Left lung (tissue), 10 donors: ENCODE measurements around the gene PACS2. TPM values are rescaled to one million over a fixed set of nuclear protein-coding genes. Genes with fewer than 3 reads are reported as not detected.
"Not testable (repeated sequence)": the region's sequence is repeated elsewhere in the genome, so short reads cannot be mapped to it uniquely, and the experiment has no call there.

Source experiments
- ATAC-seq: fragments of 200-7000 bp; cut with Tn5 transposase; one replicate; pipeline ENCODE4 v1.9.1; 2020; ENCODE audit warnings: moderate library complexity
- DNase-seq, 4 donors: peaks; one replicate each; pipeline ENCODE4 v3.0.0-alpha.2; 2013 to 2020
- H3K27ac ChIP-seq, 2 donors: fragments of 200-600 bp; sonication (generic) in 1 of 2; one replicate each; pipeline versions ENCODE4 v1.5.0 to v1.8.0; 2020 to 2021
- H3K27me3 ChIP-seq, 2 donors: fragments of 200-600 bp; sonication (generic) in 1 of 2; one replicate each; pipeline versions ENCODE4 v1.5.0 to v1.8.0; 2020 to 2021
- H3K36me3 ChIP-seq, 2 donors: fragments of 200-600 bp; sonication (generic) in 1 of 2; one replicate each; pipeline versions ENCODE4 v1.5.0 to v1.8.0; 2020 to 2021
- H3K4me1 ChIP-seq, 2 donors: fragments of 200-600 bp; one replicate each; pipeline ENCODE4 v1.8.0; 2021
- H3K4me3 ChIP-seq, 2 donors: fragments of 200-600 bp; sonication (generic) in 1 of 2; one replicate each; pipeline versions ENCODE4 v1.5.0 to v1.8.0; 2020 to 2021; ENCODE audit warnings: mild to moderate bottlenecking in 1 of 2
- H3K9me3 ChIP-seq, 2 donors: fragments of 200-600 bp; sonication (generic) in 1 of 2; one replicate each; pipeline versions ENCODE4 v1.5.0 to v1.8.0; 2020 to 2021
- intact Hi-C, 2 donors: fragments of 100-400 bp; cut with DNase I; formaldehyde crosslinking; loops; one replicate each; pipeline versions ENCODE4 v1.11.2 to v1.14.2; 2022
- polyA plus RNA-seq, 6 donors: library from polyadenylated mRNA; unstranded; fragments of 120-200 nt; gene quantifications; one replicate each; pipeline ENCODE4 v1.2.1, GENCODE V29; 2013; ENCODE audit not compliant: insufficient read length in 6 of 6
- total RNA-seq, 2 donors: library from RNA; stranded (reverse); fragmentation: NEBNext Ultra II Directional; extraction: Animal tissue kit (Norgen Biotek cat#: 25700); gene quantifications; one replicate each; pipeline ENCODE4 v1.2.1, GENCODE V29; 2021
- TF ChIP-seq, protein P1 (sequence below), 2 donors: fragments of 200-600 bp; sonication (generic) in 1 of 2; IDR thresholded peaks; one replicate each; pipeline versions ENCODE4 v1.5.0 to v1.8.0; 2021; ENCODE audit warnings: antibody characterized with exemption in 2 of 2
- donor health status: DM: no; HTN: yes; CAD: no.
- donor health status: DM: no; HTN: no; CAD: no.

Gene PACS2
- total and polyA plus RNA-seq, 8 donors: 64.6 to 99.3 (median 75.4) TPM

DNA sequence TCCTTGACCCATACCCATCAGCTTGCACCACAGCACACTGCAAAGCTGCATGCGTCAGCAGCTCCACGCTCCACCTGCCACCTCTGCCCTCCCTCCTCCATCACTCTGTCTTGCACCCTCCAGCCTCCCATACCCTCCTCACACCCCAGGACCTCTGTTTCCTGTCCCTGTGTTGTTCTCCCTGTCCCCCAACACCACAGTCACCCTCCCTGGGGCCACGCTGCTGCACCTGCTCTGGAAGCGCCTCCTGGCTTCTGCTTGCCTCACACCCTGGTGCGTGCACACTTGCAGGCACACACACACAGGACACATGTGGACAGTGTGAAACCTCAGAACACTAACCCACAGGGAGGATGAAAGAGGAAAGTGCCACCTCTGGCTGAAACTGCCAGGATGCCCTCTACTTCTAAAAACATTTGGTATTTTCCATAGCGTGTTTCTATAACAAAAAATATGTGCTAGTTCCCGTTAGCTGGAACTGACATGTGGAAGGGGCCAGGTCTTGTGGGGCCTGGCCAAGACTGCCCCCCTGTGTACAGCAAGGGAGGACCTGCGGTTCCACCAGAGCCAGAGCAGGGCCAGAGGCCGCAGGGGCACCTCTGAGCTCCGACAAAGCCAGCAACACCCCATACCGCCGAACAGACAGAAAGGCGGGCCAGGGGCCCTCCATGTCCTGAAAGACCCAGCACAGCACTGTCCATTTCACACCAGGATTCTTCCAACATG lies 23.8 kb upstream of the PACS2 start:
- ATAC-seq (no peak), DNase-seq (no peak)
- no peak overlapping the region for H3K4me3 ChIP-seq
- no peak overlapping the region for H3K27ac ChIP-seq
- intact Hi-C loops: no loop called here
- H3K9me3 ChIP-seq: no peaks in the 10 kb centered on the region
- no peaks in the 10 kb centered on the region for H3K36me3 ChIP-seq
- H3K4me1 ChIP-seq: peaks cover 9 to 45% of the 10 kb centered on the region in 2 donors
- no peaks in the 10 kb centered on the region for H3K27me3 ChIP-seq
- TF ChIP-seq, protein P1, sequence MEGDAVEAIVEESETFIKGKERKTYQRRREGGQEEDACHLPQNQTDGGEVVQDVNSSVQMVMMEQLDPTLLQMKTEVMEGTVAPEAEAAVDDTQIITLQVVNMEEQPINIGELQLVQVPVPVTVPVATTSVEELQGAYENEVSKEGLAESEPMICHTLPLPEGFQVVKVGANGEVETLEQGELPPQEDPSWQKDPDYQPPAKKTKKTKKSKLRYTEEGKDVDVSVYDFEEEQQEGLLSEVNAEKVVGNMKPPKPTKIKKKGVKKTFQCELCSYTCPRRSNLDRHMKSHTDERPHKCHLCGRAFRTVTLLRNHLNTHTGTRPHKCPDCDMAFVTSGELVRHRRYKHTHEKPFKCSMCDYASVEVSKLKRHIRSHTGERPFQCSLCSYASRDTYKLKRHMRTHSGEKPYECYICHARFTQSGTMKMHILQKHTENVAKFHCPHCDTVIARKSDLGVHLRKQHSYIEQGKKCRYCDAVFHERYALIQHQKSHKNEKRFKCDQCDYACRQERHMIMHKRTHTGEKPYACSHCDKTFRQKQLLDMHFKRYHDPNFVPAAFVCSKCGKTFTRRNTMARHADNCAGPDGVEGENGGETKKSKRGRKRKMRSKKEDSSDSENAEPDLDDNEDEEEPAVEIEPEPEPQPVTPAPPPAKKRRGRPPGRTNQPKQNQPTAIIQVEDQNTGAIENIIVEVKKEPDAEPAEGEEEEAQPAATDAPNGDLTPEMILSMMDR (IDR thresholded peaks at IDR 0.05): no peak

DNA sequence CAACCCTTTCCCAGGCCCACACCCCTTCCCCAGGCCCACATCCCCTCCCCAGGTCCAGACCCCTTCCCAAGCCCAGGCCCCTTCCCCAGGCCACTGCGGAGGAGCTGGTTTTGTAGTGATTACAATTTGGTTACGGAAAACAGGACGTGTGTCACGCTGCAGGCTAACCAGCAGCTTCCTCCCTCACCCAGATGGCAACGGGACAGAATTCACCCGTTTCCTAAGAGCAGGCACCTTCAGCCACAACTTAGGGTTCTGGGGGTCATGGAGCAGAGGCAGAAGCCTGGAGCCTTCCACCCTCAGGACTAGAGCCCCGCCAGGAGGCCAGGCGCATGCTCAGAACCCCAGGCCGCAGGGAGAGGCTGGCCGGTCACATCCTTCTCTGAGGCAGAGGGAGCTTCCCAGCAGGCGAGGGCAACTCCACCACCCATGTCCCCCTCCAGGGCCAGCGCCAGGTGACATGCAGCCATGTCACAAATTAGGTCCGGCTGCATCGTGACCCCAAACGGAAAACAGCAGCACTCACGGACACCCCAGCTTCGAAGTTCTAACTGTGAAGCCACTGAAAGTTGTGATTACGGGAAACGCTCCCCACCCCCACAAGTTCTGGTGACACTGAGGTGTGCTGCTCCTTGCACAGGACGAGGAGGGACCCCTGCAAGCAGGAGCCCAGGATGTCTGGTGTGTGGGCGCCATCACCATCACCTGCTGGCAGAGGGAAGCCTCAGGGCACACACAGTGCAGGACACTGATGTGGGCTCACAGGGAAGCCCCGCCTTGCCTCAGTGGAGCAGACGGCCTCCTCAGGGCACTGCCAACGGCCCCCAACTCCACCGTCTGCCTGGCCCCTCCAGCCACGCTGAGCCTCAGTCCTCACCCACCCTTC lies 21.5 kb upstream of the PACS2 start:
- Histone ChIP-seq H3K27me3 (no peaks in the 10 kb centered on the region), H3K4me1 (peaks cover 9 to 45% of the 10 kb centered on the region in 2 donors), H3K4me3 (no peak overlapping the region), H3K27ac (no peak overlapping the region), H3K9me3 (no peaks in the 10 kb centered on the region), H3K36me3 (no peaks in the 10 kb centered on the region)
- TF ChIP-seq, protein P1 (IDR thresholded peaks at IDR 0.05): no peak
- ATAC-seq (no peak), DNase-seq (no peak)
- intact Hi-C loops: no loop called here

DNA sequence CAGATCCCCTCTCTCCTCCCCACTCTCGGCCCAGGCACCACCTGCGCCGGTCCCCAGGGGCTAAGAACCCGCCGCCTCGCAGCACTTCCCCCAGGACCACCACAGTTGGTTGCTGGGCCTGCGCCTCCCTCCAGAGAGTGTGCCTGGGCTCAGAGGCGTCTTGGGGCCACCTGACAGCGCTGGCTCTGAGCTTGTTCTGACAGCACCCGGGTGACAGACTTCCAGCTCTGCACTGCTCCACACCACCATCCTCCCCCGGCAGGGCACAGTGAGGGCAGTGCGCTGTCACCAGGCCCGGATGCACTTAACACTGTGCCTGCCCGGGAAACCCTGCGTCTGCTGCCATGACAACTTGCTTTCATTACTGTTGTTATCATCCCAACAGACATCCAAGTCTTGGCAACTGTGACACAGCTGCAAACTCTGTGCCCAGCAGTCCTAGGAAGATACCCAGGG lies 20.4 kb upstream of the PACS2 start:
- Histone ChIP-seq H3K27me3 (no peaks in the 10 kb centered on the region), H3K9me3 (no peaks in the 10 kb centered on the region), H3K36me3 (no peaks in the 10 kb centered on the region), H3K27ac (no peak overlapping the region), H3K4me3 (no peak overlapping the region), H3K4me1 (peaks cover 11 to 55% of the 10 kb centered on the region in 2 donors)
- DNase-seq (peak in 1 of 4 donors; percentile 60), ATAC-seq (peak; percentile 83)
- TF ChIP-seq, protein P1 (IDR thresholded peaks at IDR 0.05): no peak
- intact Hi-C loops: no loop called here

DNA sequence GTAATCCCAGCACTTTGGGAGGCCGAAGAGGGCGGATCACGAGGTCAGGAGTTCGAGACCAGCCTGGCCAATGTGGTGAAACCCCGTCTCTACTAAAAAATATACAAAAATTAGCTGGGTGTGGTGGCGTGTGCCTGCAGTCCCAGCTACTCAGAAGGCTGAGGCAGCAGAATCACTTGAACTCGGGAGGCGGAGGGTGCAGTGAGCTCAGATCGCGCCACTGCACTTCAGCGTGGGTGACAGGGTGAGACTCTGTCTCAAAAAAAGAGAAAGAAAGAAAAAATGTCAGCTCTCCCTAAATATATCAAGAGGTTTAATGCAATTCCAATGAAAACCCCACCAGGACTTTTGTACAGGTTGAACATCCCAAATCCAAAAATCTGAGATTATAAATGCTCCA lies 17.2 kb upstream of the PACS2 start:
- DNase-seq, H3K27me3 ChIP-seq, ATAC-seq, H3K36me3 ChIP-seq, intact Hi-C loops, H3K27ac ChIP-seq, H3K9me3 ChIP-seq, H3K4me3 ChIP-seq: not testable (repeated sequence)
- peaks cover 15 to 56% of the 10 kb centered on the region in 2 donors for H3K4me1 ChIP-seq

DNA sequence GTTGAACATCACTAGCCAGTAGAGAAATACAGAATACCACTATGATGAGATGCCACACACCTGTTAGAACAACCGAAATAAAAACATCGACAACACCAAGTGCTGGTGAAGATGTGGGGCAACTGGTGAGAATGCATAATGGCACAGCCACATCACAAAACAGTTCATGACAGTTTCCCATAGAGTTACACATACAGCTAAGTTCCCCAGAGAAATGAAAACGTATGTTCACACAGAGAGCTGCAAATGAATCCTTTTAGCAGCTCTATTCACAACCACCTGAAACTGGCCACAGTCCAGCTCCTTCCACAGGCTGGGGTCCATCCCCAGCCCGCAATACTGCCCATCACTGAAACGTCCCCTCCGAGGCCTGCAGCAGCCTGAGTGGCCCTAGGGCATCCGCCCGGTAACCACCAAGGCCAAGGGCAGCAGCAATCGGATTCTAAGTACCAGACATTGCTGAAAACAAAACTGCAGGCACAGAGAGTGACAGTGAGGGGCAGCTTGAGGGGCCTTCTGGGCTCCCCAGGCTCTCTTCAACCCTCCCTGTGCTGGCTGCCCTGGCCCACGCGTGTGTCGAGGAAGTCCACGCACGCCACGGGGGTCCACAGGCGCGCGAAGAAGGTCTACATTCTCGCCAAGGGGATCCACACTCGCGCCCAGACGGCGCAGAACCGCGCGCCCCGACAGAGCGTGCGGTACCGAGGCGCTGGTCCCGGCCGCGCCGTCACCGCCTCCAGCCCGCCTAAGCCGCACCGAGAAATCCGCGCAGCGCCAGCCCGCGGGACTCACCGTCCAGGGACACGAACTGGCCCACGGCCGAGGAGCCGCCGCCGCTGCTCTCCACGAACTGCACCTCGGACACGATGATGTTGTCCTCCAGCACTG lies 14.7 kb upstream of the PACS2 start:
- DNase-seq (peak in 2 of 4 donors; percentile 60 to 91), ATAC-seq (no peak)
- H3K27me3 ChIP-seq: no peaks in the 10 kb centered on the region
- peak overlapping the region; percentile 66 to 77 for H3K4me3 ChIP-seq
- H3K36me3 ChIP-seq: no peaks in the 10 kb centered on the region
- intact Hi-C loops: no loop called here
- TF ChIP-seq, protein P1 (IDR thresholded peaks at IDR 0.05): no peak
- no peaks in the 10 kb centered on the region for H3K9me3 ChIP-seq
- H3K4me1 ChIP-seq: peaks cover 6 to 30% of the 10 kb centered on the region in 2 donors
- H3K27ac ChIP-seq: peak overlapping the region; percentile 92 to 94
